Fibroblast of lung (primary cell): ENCODE data around the gene JUP.

Source experiments
- EZH2 ChIP-seq: IDR thresholded peaks from 2 replicates; pipeline ENCODE4 v1.5.1; 2012; ENCODE audit warnings: low read length, control low read depth, mild to moderate bottlenecking; ENCODE audit errors: missing control alignments
- TF ChIP-seq, protein P1 (sequence below), 2 donors: IDR thresholded peaks in 1 of 2; conservative IDR thresholded peaks in 1 of 2; 1 replicate in 1 of 2; 2 replicates in 1 of 2; pipeline ENCODE4 v1.5.1; 2011 to 2012; ENCODE audit warnings: low read length in 2 of 2, control low read depth in 1 of 2, inconsistent platforms in 1 of 2, low read depth in 1 of 2, mild to moderate bottlenecking in 1 of 2

DNA sequence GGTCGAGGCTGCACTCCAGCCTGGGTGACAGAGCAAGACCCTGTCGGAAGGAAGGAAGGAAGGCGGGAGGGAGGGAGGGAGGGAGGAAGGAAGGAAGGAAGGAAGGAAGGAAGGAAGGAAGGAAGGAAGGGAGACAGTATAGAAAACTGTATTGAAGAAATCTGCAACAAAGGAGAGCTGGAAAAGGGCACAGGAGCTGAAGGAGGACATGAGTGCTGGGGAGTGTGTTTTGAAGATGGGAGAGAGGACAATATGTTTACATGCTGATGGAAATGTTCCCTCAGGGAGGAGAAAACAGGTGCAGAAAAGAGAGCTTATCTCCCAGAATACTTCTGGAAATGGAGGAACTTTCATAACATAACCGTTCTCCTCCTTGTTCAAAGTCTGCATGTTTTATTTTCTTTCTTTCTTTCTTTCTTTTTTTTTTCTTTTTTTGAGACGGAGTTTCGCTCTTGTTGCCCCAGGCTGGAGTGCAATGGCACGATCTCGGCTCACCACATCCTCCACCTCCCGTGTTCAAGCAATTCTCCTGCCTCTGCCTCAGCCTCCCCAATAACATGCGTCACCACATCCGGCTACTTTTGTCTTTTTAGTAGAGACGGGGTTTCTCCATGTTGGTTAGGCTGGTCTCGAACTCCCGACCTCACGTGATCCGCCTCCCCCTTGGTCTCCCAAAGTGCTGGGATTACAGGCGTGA is 49.4 kb downstream of the JUP start:
- TF ChIP-seq, protein P1, sequence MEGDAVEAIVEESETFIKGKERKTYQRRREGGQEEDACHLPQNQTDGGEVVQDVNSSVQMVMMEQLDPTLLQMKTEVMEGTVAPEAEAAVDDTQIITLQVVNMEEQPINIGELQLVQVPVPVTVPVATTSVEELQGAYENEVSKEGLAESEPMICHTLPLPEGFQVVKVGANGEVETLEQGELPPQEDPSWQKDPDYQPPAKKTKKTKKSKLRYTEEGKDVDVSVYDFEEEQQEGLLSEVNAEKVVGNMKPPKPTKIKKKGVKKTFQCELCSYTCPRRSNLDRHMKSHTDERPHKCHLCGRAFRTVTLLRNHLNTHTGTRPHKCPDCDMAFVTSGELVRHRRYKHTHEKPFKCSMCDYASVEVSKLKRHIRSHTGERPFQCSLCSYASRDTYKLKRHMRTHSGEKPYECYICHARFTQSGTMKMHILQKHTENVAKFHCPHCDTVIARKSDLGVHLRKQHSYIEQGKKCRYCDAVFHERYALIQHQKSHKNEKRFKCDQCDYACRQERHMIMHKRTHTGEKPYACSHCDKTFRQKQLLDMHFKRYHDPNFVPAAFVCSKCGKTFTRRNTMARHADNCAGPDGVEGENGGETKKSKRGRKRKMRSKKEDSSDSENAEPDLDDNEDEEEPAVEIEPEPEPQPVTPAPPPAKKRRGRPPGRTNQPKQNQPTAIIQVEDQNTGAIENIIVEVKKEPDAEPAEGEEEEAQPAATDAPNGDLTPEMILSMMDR (conservative IDR thresholded peaks at IDR 0.05 in 1 of 2, IDR thresholded peaks at IDR 0.05 in 1 of 2; ENCODE audit: low read depth in 1 of 2, low read length in 2 of 2) = no peak
- TF ChIP-seq EZH2 = no peak
